Hematopoietic multipotent progenitor cell treated with erythropoietin and hydrocortisone succinate and interleukin-3 and kit ligand, for 8 days (in vitro differentiated cells): ENCODE data around the gene MYT1.
"Not testable (repeated sequence)": the region's sequence is repeated elsewhere in the genome, so short reads cannot be mapped to it uniquely, and the experiment has no call there.

Experiments used
- DNase-seq: peaks from one replicate; pipeline ENCODE4 v3.0.0-alpha.2; 2015

The MYT1 gene

GRCh38 chr20:64171211-64171610 lies 7.0 kb downstream of the MYT1 start:
- no peak for DNase-seq

- DNase-seq, result no peak
These were observed 8.9 kb downstream of the MYT1 start for GRCh38 chr20:64173116-64173515.

DNA sequence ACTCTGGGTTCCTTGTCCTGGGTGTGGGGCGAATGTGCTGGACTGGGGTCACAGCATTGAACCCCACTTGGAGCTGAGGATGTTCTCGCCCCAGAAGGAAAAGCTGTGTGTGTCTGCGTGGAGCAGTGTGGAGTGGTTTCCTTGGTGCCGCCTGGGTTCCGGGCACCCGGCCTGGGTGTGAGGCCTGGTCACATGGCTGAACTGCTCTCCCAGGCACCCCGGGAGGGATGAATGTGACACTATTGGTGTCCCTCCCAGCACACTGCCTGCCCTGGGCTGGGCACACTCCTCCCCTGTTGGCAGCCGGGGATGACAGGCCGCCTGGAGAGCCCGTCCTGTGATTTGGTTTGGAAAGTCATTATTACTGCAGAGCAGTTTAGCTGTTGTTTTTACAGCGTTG lies 12.3 kb downstream of the MYT1 start:
- no peak for DNase-seq

DNA sequence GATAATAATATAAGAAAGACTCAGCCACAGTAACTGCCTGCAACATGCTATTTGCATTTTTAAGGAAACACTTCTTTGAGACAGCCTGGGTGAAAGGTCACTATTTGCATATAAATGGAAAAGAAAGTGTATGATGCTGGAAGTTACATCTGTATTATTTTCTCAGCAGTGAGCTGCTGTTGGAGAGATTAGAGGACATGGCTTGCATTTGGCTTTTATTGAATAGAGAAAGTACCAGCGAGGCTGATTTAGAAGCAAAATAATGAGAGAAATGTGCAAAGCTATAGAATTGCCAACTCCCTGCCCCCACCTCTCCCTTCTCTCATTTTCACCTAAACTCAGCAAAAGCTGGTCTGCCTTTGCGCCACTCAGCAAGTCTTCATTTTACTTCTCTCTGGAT lies 12.7 kb downstream of the MYT1 start:
- no peak for DNase-seq

DNA sequence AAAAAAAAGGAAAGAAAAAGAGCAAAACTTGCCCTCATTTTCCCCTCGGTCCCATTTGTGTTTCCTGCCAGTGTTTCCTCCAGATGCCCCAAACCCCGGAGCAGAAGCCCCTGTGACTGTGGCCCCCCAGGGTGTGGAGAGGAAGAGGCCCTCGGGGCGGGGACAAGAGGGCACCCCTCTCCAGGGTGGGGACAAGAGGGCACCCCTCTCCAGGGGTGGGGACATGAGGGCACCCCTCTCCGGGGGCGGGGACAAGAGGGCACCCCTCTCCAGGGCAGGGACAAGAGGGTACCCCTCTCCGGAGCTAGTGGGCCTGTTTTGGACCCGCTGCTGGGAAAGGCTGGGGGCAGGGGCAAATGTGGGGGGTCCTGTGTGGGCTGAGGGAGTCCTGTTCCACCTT lies 13.1 kb downstream of the MYT1 start:
- no peak for DNase-seq

DNA sequence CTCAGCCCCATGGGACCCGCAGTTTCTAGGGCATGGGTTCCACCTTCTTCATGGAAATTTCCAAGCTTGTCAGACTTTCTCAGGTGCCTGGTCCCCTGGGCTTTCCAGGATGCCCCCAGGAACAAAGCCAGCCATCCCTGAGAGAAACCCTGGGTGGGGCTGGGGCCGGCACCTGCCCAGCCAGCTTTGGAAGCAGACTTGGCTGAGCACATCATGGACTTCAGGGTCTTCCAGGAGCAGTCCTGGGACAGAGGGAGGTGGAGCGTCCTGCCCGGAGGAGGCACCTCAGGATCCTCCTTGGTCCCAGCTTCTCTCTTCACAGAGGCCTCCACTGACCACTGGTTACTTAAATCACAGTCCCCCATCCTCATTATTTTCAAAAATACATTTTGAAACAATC lies 13.5 kb downstream of the MYT1 start:
- DNase-seq, result no peak

DNA sequence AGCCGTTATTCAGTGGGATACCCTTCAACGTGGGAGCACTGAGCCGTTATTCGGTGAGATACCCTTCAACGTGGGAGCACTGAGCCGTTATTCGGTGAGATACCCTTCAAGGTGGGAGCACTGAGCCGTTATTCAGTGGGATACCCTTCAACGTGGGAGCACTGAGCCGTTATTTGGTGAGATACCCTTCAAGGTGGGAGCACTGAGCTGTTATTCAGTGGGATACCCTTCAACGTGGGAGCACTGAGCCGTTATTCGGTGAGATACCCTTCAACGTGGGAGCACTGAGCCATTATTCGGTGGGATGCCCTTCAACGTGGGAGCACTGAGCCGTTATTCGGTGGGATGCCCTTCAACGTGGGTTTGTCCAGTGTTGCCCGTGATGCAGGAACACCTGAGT lies 14.7 kb downstream of the MYT1 start:
- DNase-seq, result not testable (repeated sequence)

DNA sequence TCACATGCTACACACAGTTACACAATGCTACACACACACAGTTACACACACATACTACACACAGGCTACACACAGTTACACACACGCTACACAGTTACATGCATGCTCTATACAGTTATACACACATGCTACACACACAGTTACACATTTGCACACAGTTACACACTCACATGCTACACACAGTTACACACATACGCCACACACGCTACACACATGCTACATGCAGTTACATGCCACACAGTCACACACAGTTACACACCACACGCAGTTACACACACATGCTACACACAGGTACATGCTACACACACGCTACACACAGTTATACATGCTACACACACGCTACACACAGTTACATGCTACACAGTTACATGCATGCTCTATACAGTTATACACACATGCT lies 15.6 kb downstream of the MYT1 start:
- DNase-seq, result no peak

DNA sequence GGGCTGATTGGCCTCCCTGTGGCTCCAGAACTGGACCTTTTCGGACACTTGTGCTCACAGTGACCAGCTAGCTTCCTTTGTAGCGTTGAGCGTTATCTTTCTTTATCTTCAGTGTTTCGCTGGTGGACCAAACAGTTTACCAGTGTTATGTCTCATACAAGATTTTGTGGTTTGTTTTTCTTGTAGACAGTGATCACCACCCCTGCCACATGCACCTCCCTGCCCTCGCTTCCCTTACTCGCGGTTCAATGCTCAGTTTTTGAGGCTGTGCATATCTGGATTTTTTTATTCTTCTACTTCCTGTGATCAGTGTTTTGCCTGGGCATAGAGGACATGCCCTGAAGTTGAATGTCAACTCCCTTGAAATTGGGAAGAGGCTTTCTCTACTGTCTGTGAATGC lies 16.4 kb downstream of the MYT1 start:
- no peak for DNase-seq

DNA sequence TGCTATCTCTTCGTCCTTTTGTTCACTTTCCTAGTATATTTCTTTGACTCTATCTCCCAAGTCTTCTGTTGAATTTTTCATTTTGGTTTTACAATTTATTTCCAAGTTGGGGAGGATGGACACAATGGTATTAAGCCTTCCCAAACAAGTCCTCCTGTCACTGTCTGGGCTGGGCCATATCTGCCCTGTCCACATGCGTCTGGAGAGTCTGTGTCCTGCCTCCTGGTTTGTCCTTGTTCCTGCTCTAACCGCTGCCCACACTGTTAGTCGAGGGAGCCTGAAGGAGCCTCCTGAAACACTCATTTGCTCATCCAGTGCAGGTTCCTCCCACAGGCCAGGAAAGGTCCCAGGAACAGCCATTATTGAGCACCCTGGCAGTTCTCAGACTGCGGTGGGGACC lies 17.1 kb downstream of the MYT1 start:
- DNase-seq, result no peak

DNA sequence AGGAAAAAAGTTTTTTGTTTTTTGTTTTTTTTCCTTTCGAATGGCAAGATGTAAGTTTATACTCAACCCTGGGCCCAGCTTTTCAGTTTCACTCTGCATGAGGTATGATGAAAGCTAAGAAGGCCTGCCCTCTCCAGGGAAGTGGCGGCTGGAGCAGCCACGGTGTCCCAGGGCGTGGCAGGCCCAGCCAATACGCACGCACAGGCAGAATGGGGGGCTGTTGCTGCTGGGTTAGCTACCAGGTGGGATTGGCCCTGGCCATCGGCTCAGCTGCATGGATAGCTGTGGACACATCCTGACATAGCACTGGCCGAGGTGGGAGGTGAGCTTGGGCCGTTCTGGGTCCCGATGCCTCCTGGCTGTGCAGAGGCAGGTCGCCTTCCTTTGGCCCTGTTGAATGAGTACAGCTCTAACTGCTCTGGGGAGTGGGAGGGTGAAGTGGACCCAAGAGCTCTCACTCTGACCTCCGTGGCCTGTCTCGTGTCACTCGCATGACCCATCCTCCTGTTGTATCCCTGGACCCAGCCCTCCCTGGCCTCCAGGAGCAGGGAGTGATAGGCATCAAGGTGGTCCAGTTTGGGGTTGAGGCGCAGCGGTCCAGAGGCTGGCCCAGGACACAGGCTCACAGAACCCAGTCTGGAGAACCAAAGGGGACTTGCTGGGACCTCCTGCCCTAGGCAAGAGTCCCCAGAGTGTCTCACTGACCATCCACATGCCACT lies 18.1 kb downstream of the MYT1 start:
- DNase-seq, result no peak

DNA sequence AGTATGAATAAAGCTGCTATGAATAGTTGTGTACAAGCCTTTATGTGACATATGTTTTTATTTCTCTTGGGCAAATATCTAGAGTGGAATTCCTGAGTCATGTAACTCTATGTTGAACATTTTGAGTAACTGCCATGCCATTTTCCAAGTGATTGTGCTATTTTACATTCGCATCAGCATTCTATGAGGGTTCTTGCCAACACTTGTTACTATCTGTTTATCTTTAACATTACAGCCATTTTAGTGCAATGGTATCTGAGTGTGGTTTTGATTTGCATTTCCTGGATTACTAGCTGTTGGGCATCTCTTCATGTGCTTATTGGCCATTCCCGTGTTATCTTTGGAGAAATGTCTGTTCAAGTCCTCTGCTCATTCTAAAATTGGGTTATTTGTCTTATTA lies 19.1 kb downstream of the MYT1 start:
- no peak for DNase-seq

DNA sequence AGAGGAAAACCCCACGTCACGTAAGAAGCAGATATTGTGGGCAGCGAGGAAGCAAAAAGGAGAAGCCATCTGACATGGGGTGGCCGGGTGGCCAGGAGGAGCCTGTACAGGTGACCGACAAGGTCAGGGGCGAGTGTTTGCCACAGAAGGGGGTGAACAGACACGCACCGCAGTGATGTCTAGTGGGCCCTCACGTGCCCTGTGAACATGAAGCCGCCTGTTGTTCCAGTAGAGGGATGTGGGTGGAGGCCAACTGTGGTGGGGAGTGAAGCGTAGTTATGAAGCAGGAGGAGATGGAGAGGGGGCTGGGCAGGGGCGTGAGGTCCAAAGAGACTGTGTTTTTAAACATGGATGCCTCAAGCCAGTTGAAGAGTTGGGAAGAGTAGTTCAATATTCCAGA lies 20.5 kb downstream of the MYT1 start:
- DNase-seq, result no peak

DNA sequence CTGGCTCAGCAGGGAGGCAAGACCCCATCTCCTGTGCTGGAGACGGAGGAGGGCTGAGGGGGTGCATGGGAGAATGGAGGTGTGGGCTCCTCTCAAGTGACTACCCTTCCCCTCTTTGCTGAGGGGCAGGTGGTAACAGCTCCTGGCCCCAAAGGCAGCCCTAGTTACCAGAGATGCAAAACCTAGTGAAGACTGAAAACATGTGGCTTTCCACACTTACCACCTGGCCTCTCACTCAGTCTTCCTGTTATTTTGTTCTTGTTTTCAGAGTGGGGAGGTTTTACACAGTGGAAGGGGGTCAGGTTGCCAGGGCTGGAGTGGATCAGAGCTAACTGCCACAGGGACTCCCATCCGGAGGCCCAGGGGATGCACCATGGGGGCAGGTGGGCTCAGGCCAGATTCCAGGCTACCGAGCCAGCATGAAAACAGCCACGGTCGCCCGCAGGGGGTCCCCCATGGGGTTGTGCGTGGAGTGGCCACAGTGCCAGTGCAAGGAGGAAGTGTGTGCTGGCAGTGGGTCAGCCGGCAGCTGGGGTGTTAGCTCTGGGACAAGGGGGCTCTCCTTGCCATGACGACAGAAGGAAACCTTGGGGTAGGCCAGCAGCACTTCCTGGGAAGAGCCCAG lies 21.1 kb downstream of the MYT1 start:
- no peak for DNase-seq

DNA sequence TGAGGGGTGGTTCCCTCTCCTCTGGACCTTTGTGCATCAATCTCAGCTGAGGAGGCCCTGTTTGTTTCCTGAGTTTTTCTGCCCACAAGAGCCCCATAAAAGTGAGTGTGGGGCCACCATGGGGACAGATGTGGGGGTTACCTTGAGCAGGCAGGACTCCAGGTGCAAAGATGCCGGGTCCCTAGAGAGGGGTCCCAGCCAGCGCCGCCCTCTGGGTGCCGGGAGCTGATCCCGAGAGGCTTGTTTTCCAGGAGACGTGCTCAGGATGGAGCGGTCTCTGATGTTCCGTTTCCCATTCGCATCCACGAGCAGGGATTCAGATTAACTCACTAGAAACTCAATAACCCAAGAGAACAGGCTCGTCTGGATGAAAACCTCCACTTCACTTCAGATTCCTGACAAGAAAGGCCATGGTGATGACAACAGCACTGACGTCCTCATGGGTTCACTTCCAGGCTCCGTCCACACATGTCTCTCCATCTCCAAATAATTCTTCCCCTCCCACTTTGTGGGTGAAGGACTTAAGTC lies 21.9 kb downstream of the MYT1 start:
- DNase-seq, result no peak

DNA sequence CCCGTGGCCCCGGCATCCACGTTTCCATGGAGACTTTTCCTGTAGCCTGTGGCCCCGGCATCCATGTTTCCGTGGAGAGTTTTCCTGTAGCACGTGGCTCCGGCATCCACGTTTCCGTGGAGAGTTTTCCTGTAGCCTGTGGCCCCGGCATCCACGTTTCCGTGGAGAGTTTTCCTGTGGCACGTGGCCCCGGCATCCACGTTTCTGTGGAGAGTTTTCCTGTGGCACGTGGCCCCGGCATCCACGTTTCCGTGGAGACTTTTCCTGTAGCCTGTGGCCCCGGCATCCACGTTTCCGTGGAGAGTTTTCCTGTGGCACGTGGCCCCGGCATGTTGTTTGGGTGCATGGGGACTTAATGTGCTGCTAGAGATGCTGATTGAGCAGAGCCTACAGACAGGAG lies 23.0 kb downstream of the MYT1 start:
- not testable (repeated sequence) for DNase-seq

DNA sequence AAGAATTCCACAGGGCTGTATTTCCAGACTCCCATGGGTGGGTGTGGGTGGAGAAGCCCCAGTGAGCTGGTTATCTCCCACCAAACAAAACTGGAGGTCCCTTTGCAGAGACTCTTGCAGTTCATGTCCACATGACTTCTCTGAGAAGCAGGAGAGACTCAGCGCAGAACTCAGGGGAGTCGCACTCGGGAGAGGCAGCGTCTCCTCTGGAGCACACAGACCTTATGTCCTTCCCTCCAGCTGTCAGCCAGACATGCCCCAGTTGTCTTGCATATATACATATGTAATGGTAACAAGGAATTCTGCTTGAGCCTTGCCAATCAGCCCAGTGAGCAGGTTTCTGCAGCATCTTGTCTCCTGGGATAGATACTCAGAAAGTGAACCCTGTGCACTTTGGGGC lies 23.8 kb downstream of the MYT1 start:
- DNase-seq, result no peak

GRCh38 chr20:64188682-64189529 lies 24.7 kb downstream of the MYT1 start:
- no peak for DNase-seq

DNA sequence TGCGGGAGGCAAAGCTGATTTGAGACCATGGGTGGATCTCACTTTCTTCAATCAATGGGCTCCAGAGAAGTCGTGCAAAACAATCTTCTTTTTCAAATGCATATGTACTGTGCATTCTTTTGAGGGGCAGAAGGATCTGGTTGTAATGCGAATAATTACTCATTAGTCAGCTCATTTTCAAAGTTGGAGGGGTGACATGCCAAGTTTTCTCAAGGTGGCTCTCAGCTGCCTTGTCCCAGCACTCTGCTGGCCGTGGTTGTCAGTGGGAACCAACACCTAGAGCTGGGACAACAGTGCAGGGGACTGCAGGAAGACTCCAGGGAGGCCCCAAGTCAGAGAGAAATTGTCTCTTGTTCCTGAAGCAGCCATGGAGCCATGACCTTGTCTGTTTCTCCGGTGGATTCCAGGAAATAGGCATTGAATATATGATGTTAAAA lies 25.3 kb downstream of the MYT1 start:
- DNase-seq, result no peak

- DNase-seq, result no peak
These were observed 25.7 kb downstream of the MYT1 start for GRCh38 chr20:64189986-64190385.

DNA sequence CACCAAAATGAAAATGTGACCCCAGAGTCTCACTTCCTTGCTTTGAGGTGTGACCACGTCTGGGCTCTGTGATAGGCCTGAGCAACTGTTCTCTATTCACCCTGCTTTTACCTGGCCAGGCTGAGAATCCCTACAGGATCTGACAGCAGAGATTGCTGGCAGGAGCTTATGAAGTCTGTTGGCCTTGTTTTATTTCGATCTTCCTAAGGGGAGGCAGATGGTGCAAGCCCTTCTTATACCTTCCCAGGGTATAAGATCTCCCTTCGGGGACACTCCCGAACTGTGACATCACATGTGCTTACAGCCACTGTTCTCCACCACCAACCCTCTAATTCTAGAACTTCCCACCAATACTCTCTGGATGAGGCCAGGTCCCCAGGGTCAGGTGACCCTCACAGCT lies 26.8 kb downstream of the MYT1 start:
- no peak for DNase-seq

GRCh38 chr20:64192406-64192805 lies 28.2 kb downstream of the MYT1 start:
- DNase-seq, result no peak

DNA sequence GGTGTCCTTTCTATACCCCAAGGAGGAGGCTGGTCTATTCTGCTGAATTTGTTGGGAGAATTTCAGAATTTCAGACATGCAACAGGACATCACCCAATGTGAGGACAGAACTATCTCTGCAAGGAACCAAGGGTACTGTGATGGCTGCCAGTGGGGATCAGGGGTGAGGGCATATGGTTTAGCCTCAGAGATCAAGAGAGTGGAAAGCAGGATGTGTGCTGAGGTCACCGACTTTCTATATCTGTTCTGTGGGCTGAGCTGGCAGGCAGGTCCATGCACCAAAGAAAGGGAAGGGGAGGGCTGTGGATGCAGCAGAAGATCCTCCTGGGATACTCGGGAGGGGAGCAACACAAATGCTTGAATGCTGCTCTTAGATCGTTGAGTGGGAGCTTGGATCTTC lies 28.8 kb downstream of the MYT1 start:
- DNase-seq, result no peak

GRCh38 chr20:64194269-64194668 lies 30.0 kb downstream of the MYT1 start:
- no peak for DNase-seq
